H1 (cell line): ENCODE measurements around the gene LY6G6D.

ENCODE experiments used
- ATF2 ChIP-seq: IDR thresholded peaks from 2 replicates; pipeline ENCODE4 v1.6.1; 2012; ENCODE audit warnings: low read length, inconsistent platforms
- CHD2 ChIP-seq: IDR thresholded peaks from 2 replicates; pipeline ENCODE4 v1.6.1; 2012; ENCODE audit warnings: low read length, improper control_type of control experiment
- CTCF ChIP-seq, 3 experiments: IDR thresholded peaks; 1 replicate in 2 of 3; 2 replicates in 1 of 3; pipeline versions ENCODE4 v1.5.1 to v1.6.1; 2011; ENCODE audit warnings: low read length in 3 of 3, mild to moderate bottlenecking in 3 of 3, inconsistent platforms in 2 of 3, low read depth in 1 of 3, moderate library complexity in 1 of 3; ENCODE audit not compliant: insufficient read depth in 1 of 3; ENCODE audit errors: control extremely low read depth in 1 of 3
- EZH2 ChIP-seq: fragments of 200-600 bp; sonication (generic); IDR thresholded peaks from 2 replicates; pipeline ENCODE4 v1.7.1; 2012; ENCODE audit warnings: low read depth, mild to moderate bottlenecking, moderate library complexity, low read length, inconsistent platforms; ENCODE audit not compliant: severe bottlenecking
- JUN ChIP-seq: IDR thresholded peaks from 2 replicates; pipeline ENCODE4 v1.6.1; 2011; ENCODE audit warnings: low read depth, mild to moderate bottlenecking, improper control_type of control experiment, low read length
- JUND ChIP-seq: IDR thresholded peaks from 2 replicates; pipeline ENCODE4 v1.6.1; 2011; ENCODE audit warnings: mild to moderate bottlenecking, improper control_type of control experiment, low read length
- POLR2A ChIP-seq, 2 experiments: IDR thresholded peaks; 1 replicate in 1 of 2; 2 replicates in 1 of 2; pipeline ENCODE4 v1.6.1; 2011; ENCODE audit warnings: low read depth in 2 of 2, low read length in 2 of 2, mild to moderate bottlenecking in 2 of 2; ENCODE audit errors: control extremely low read depth in 1 of 2
- POLR2AphosphoS5 ChIP-seq: IDR thresholded peaks from 2 replicates; pipeline ENCODE4 v1.6.1; 2011; ENCODE audit warnings: low read depth, low read length
- SIN3A ChIP-seq, 2 experiments: IDR thresholded peaks in 1 of 2; conservative IDR thresholded peaks in 1 of 2; 2 replicates each; pipeline ENCODE4 v1.6.1; 2011 to 2012; ENCODE audit warnings: low read length in 2 of 2, improper control_type of control experiment in 1 of 2, low read depth in 1 of 2, mild to moderate bottlenecking in 1 of 2
- TBP ChIP-seq: IDR thresholded peaks from 2 replicates; pipeline ENCODE4 v1.6.1; 2011; ENCODE audit warnings: low read depth, low read length, improper control_type of control experiment
- TEAD4 ChIP-seq: IDR thresholded peaks from 2 replicates; pipeline ENCODE4 v1.6.1; 2012; ENCODE audit warnings: low read depth, low read length, inconsistent platforms, mixed read lengths
- ZNF274 ChIP-seq: IDR thresholded peaks from 2 replicates; pipeline ENCODE4 v1.7.0; 2012; ENCODE audit warnings: low read length, borderline replicate concordance; ENCODE audit errors: extremely low read depth

DNA sequence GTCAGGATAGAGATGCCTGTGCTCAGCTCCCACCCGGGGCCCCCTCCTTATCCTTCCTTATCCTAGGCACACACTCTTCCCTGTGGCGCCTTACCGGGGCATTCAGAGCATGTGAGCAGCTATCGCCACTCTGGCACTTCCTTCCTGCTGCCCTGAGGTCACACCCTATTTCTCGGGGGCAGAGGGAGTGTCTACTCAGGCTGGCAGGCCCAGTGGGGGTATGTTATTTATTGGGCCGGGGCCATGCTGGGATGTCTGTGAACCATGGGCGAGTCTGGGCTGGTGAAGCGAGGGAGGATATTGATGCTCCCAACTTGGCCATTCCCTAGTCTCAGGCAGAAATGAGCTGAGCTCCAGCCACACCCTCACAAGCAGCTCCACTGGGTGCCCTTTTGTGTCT is 3.9 kb upstream of the LY6G6D start:
- TF ChIP-seq JUN: no peak
- no peak for TF ChIP-seq SIN3A (conservative IDR thresholded peaks at IDR 0.05 in 1 of 2, IDR thresholded peaks at IDR 0.05 in 1 of 2; ENCODE audit: low read depth in 1 of 2, low read length in 2 of 2)
- no peak for TF ChIP-seq POLR2A (IDR thresholded peaks at IDR 0.05; ENCODE audit: control extremely low read depth in 1 of 2, low read depth in 2 of 2, low read length in 2 of 2)
- no peak for TF ChIP-seq JUND
- TF ChIP-seq CTCF (IDR thresholded peaks at IDR 0.05; ENCODE audit: control extremely low read depth in 1 of 3, insufficient read depth in 1 of 3, low read depth in 1 of 3, low read length in 3 of 3): no peak
- no peak for TF ChIP-seq TEAD4
- TF ChIP-seq ZNF274: no peak
- no peak for TF ChIP-seq CHD2
- no peak for TF ChIP-seq EZH2
- no peak for TF ChIP-seq POLR2AphosphoS5
- no peak for TF ChIP-seq ATF2
- no peak for TF ChIP-seq TBP
